ENCODE results near the gene FSTL5.

DNA sequence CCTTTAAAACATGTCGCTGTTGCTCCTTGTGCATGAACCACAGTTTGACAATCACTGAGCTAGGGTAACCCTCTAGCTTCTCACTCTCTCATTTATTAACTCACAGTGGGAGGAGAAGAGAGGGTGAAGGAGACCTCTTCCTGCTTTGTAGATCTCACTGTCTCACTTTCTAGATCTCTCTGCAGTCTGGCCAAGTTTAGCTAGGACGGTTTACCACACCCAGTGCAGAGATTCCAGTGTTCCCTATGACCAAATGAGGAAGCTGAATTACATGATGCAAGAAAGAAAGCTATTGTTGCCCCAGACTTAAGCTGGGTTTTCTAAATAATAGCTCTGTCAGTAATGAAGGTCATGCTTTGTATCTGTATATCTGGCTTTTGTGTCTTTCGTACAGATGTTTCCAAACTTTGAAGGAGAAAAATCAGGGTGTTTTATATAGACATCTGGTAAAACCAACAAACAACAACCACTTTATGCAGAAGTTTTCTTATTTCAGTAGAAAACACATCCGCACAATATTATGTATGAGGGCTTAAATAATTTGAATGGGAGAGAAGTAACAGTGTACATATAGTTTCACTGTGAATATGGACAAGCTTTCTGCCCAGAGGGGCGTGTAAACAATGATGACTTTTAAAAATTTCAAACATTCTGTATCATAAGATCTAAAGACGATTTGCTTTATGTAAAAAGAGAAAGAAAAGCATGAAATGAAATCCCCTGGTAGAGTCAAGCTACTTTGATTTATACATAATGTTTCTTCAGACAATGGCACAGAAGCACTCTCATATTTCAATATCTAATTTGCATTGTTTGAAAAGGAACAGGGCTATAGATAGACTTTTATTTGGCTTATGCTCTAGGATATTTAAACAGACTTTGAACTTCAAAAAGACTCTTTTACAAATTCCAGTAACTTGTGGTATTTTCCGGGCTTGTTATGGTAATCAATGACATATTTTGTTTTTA is 582.3 kb downstream of the FSTL5 start:
- TF ChIP-seq EZH2 (IDR thresholded peaks at IDR 0.05) (no peak), POLR2AphosphoS5 (IDR thresholded peaks at IDR 0.05; ENCODE audit: borderline replicate concordance, low read depth, low read length) (no peak), FOXP2 (optimal IDR thresholded peaks at IDR 0.05; ENCODE audit: control extremely low read depth, extremely low read length, insufficient read depth) (no peak)
